Caco-2 (cell line): ENCODE measurements around the gene TEKTIP1. TPM values are rescaled to one million over a fixed set of nuclear protein-coding genes. Genes with fewer than 3 reads are reported as not detected.

Source experiments
- BruUV-seq: library from RNA; stranded (reverse); fragments of 400-500 nt; replicated peaks from 2 replicates; lab custom pipeline; 2021; lab: Mats Ljungman, UMichigan
- CTCF ChIA-PET: fragments of 300-600 bp; sonication (Branson Sonifier 250); formaldehyde crosslinking; loops from one replicate; lab custom pipeline; 2022; ENCODE audit warnings: antibody characterized with exemption; lab: Charles Lee
- POLR2A ChIA-PET: fragments of 300-600 bp; sonication (Branson Sonifier 250); formaldehyde crosslinking; loops from one replicate; lab custom pipeline; 2022; ENCODE audit warnings: antibody characterized with exemption; lab: Charles Lee
- DNase-seq, 2 experiments: peaks; one replicate each; pipeline versions ENCODE4 v3.0.0 to v3.0.0-alpha.2; 2020 to 2022
- H3K27me3 ChIP-seq: replicated peaks from 2 replicates; pipeline ENCODE4 v1.6.0; 2011; ENCODE audit warnings: low read length; ENCODE audit not compliant: control insufficient read depth, insufficient read depth
- H3K36me3 ChIP-seq: 2 replicates; pipeline ENCODE4 v1.5.1; 2011; ENCODE audit warnings: low read length; ENCODE audit not compliant: control insufficient read depth, insufficient read depth
- H3K4me1 ChIP-seq: fragments of 250-450 bp; sonication (Bioruptor Pico); 2 replicates; pipeline ENCODE4 v1.5.1; 2020; ENCODE audit warnings: mild to moderate bottlenecking
- H3K4me3 ChIP-seq: 2 replicates; pipeline ENCODE4 v1.5.1; 2011; ENCODE audit warnings: low read depth, mild to moderate bottlenecking, control low read depth, low read length
- H3K9me3 ChIP-seq: fragments of 250-450 bp; sonication (Bioruptor Pico); 2 replicates; pipeline ENCODE4 v1.5.1; 2020; ENCODE audit warnings: mild to moderate bottlenecking, moderate library complexity
- H3K27ac Mint-ChIP-seq: one replicate; pipeline ENCODE4 v1.8.0; 2022; ENCODE audit warnings: mixed read lengths; ENCODE audit not compliant: unreplicated experiment
- H3K27me3 Mint-ChIP-seq: one replicate; pipeline ENCODE4 v1.8.0; 2022; ENCODE audit warnings: mixed read lengths; ENCODE audit not compliant: insufficient read depth, unreplicated experiment
- H3K36me3 Mint-ChIP-seq: one replicate; pipeline ENCODE4 v1.8.0; 2022; ENCODE audit warnings: mild to moderate bottlenecking, mixed read lengths; ENCODE audit not compliant: insufficient read depth, unreplicated experiment
- H3K4me1 Mint-ChIP-seq: one replicate; pipeline ENCODE4 v1.8.0; 2022; ENCODE audit warnings: low read depth, mixed read lengths; ENCODE audit not compliant: unreplicated experiment
- H3K4me3 Mint-ChIP-seq: one replicate; pipeline ENCODE4 v1.8.0; 2022; ENCODE audit warnings: mild to moderate bottlenecking, moderate library complexity, mixed read lengths; ENCODE audit not compliant: unreplicated experiment
- H3K9me3 Mint-ChIP-seq: one replicate; pipeline ENCODE4 v1.8.0; 2022; ENCODE audit warnings: mixed read lengths; ENCODE audit not compliant: unreplicated experiment
- CTCF ChIP-seq, 2 experiments: fragments of 200-600 bp in 1 of 2; IDR thresholded peaks; 1 replicate in 1 of 2; 2 replicates in 1 of 2; pipeline versions ENCODE4 v1.5.1 to v1.8.0; 2011 to 2022; ENCODE audit warnings: antibody characterized with exemption in 1 of 2, control low read depth in 1 of 2, inconsistent platforms in 1 of 2, low read depth in 1 of 2, low read length in 1 of 2, mild to moderate bottlenecking in 1 of 2, moderate library complexity in 1 of 2; ENCODE audit not compliant: insufficient read depth in 1 of 2, severe bottlenecking in 1 of 2, unreplicated experiment in 1 of 2
- intact Hi-C: fragments of 100-400 bp; cut with micrococcal nuclease; formaldehyde crosslinking; loops from one replicate; pipeline ENCODE4 v1.10.0; 2022; ENCODE audit not compliant: unreplicated experiment
- total RNA-seq: library from RNA; stranded (reverse); gene quantifications from 2 replicates; pipeline ENCODE4 v1.2.3, GENCODE V29; 2022

The TEKTIP1 gene
- total RNA-seq, 1 experiment from 2014 or later, result 1.5 TPM

- intact Hi-C loops, result loop anchor here (1.0 to 10.0 kb wide), 2 partner anchors 15 to 68 kb away; partner anchors contain the start of genes CACTIN and HMG20B
- no peaks in the 10 kb centered on the region for H3K9me3 ChIP-seq
- H3K4me1 Mint-ChIP-seq, result peaks cover 10% of the 10 kb centered on the region
- peak overlapping the region; percentile 90 for H3K4me3 ChIP-seq
- no peaks in the 10 kb centered on the region for H3K36me3 ChIP-seq
- no peaks in the 10 kb centered on the region for H3K4me1 ChIP-seq
- CTCF ChIA-PET, result interaction anchor here (1.1 to 1.2 kb wide), 2 partner anchors 13 to 19 kb away, joined by 3 read pairs; no protein-coding TSS in a partner anchor
- no peaks in the 10 kb centered on the region for H3K9me3 Mint-ChIP-seq
- no peaks in the 10 kb centered on the region for H3K27me3 Mint-ChIP-seq
- peak overlapping the region; percentile 91 for H3K27ac Mint-ChIP-seq
- DNase-seq, result peak in 1 of 2 experiments; percentile 59
- no peaks in the 10 kb centered on the region for H3K27me3 ChIP-seq
- POLR2A ChIA-PET, result no interaction called here
- BruUV-seq, result no TSS peak
- peak in 1 of 2 experiments; percentile 16 for TF ChIP-seq CTCF (IDR thresholded peaks at IDR 0.05; ENCODE audit: insufficient read depth in 1 of 2, low read depth in 1 of 2, low read length in 1 of 2, severe bottlenecking in 1 of 2, unreplicated experiment in 1 of 2)
- H3K36me3 Mint-ChIP-seq, result peaks cover 25% of the 10 kb centered on the region
- H3K4me3 Mint-ChIP-seq, result peak overlapping the region; percentile 99
Observed at GRCh38 chr19:3556978-3557460, 18.0 kb downstream of the TEKTIP1 start.

- H3K4me3 Mint-ChIP-seq, result peak within 1 kb of the TSS; percentile 99
- H3K27me3 Mint-ChIP-seq, result no peaks in the 10 kb centered on the region
- ChIA-PET CTCF (interaction anchor here (1.1 to 1.2 kb wide), 2 partner anchors 13 to 18 kb away, joined by 3 read pairs; no protein-coding TSS in a partner anchor), POLR2A (no interaction called here)
- Histone ChIP-seq H3K4me1 (no peaks in the 10 kb centered on the region), H3K27me3 (no peaks in the 10 kb centered on the region), H3K36me3 (no peaks in the 10 kb centered on the region), H3K4me3 (peak within 1 kb of the TSS; percentile 90), H3K9me3 (no peaks in the 10 kb centered on the region)
- TF ChIP-seq CTCF (IDR thresholded peaks at IDR 0.05; ENCODE audit: insufficient read depth in 1 of 2, low read depth in 1 of 2, low read length in 1 of 2, severe bottlenecking in 1 of 2, unreplicated experiment in 1 of 2), result no peak
- no peaks in the 10 kb centered on the region for H3K9me3 Mint-ChIP-seq
- intact Hi-C loops, result loop anchor here (1.0 to 10.0 kb wide), 2 partner anchors 15 to 67 kb away; partner anchors contain the start of genes CACTIN and HMG20B
- peak within 1 kb of the TSS; percentile 91 for H3K27ac Mint-ChIP-seq
- TSS peak; percentile 30 for BruUV-seq
- H3K36me3 Mint-ChIP-seq, result peaks cover 22% of the 10 kb centered on the region
- H3K4me1 Mint-ChIP-seq, result peaks cover 10% of the 10 kb centered on the region
- peak; percentile 91 to 94 for DNase-seq
Observed at GRCh38 chr19:3557461-3558248, 18.7 kb downstream of the TEKTIP1 start, which contains the start of gene MFSD12. MFSD12 (minus strand) TSS chr19:3557586; CDS start chr19:3557403, 183 bp downstream.

GRCh38 chr19:3563709-3564524 is 24.9 kb downstream of the TEKTIP1 start:
- no peaks in the 10 kb centered on the region for H3K27me3 Mint-ChIP-seq

More at GRCh38 chr19:3563709-3564524, 24.9 kb downstream of the TEKTIP1 start:
- Histone ChIP-seq H3K9me3 (no peaks in the 10 kb centered on the region), H3K4me1 (no peaks in the 10 kb centered on the region), H3K36me3 (no peaks in the 10 kb centered on the region), H3K4me3 (no peak overlapping the region), H3K27me3 (no peaks in the 10 kb centered on the region)
- ChIA-PET CTCF (no interaction called here), POLR2A (no interaction called here)
- Mint-ChIP-seq H3K4me3 (no peak overlapping the region), H3K36me3 (no peaks in the 10 kb centered on the region), H3K9me3 (no peaks in the 10 kb centered on the region), H3K27ac (no peak overlapping the region), H3K4me1 (no peaks in the 10 kb centered on the region)
- BruUV-seq, result no TSS peak
- DNase-seq, result no peak
- TF ChIP-seq CTCF (IDR thresholded peaks at IDR 0.05; ENCODE audit: insufficient read depth in 1 of 2, low read depth in 1 of 2, low read length in 1 of 2, severe bottlenecking in 1 of 2, unreplicated experiment in 1 of 2), result no peak
- intact Hi-C loops, result no loop called here
